Measurements from ENCODE around the gene ISG15. TPM values are rescaled to one million over a fixed set of nuclear protein-coding genes. Genes with fewer than 3 reads are reported as not detected.

The ISG15 gene
- total and polyA plus RNA-seq, 2 of the 13 experiments (the other 11 are each of a cell fraction or from before 2014, with no cell fraction given) = 42.1 to 54.9 TPM

GRCh38 chr1:1022302-1023009, 9.2 kb downstream of the ISG15 start:
- Histone ChIP-seq H3K4me2 (ENCODE audit: low read depth, low read length) (peak overlapping the region; percentile 90; the same call in 1 of the 2 replicates), H3K27me3 (ENCODE audit: control insufficient read depth in 1 of 2, insufficient read depth in 2 of 2, low read length in 2 of 2) (no peaks in the 10 kb centered on the region), H3K4me3 (replicated peaks in 1 of 3; ENCODE audit: insufficient read depth in 1 of 3, low read depth in 2 of 3, low read length in 3 of 3) (no peak overlapping the region; a peak in 1 of 6 replicates), H4K20me1 (ENCODE audit: insufficient read depth, low read length) (peaks cover 31% of the 10 kb centered on the region; the same call in 1 of the 2 replicates), H3K9ac (ENCODE audit: insufficient read depth, low read depth, low read length) (peak overlapping the region; percentile 22; the same call in 1 of the 2 replicates), H3K27ac (ENCODE audit: extremely low read length, insufficient read depth, low read length) (no peak overlapping the region), H3K9me3 (ENCODE audit: low read length) (no peaks in the 10 kb centered on the region), H3K36me3 (replicated peaks in 1 of 2; ENCODE audit: control insufficient read depth in 1 of 2, insufficient read depth in 2 of 2, low read length in 2 of 2) (peaks cover 4 to 15% of the 10 kb centered on the region in 2 experiments; a peak in 4 of 5 replicates), H3K4me1 (ENCODE audit: insufficient read depth, low read length) (peaks cover 62% of the 10 kb centered on the region), H2AFZ (ENCODE audit: low read length) (no peak overlapping the region), H3K79me2 (ENCODE audit: insufficient read depth, low read length) (peaks cover 23% of the 10 kb centered on the region)
- FAIRE-seq (no peak), ATAC-seq (no peak), DNase-seq (ENCODE audit: low spot score) (no peak)
- intact Hi-C loops (cut with micrococcal nuclease; ENCODE audit: unreplicated experiment) (no loop called here), in situ Hi-C loops (cut with HindIII; ENCODE audit: extremely low pct_ligation_motif_present, low pct_unique_long_range_greater_than_20kb) (loop anchor here (5.0 kb wide), 1 partner anchor 35 kb away; no protein-coding TSS in a partner anchor)
- ChIA-PET POLR2A (interaction anchor here (1.3 to 1.8 kb wide), 3 partner anchors 15 to 42 kb away, joined by 3 to 6 read pairs (median 4); no protein-coding TSS in a partner anchor), CTCF (ENCODE audit: low intra/inter-chr PET ratio, low total read pairs) (no interaction called here)
- WGBS (ENCODE audit: low lambda C conversion rate) = 100% methylated on average over 1 of the region's 27 CpGs
- no TSS peak for BruUV-seq (replicated peaks)
- TF ChIP-seq ASH2L (IDR thresholded peaks at IDR 0.05; ENCODE audit: insufficient read length, low read depth, low read length) = no peak
- TF ChIP-seq ZNF768 (CRISPR knock-in tag; IDR thresholded peaks at IDR 0.05) = 0 out of 2 replicates have a peak, but pooled peaks have one; percentile 9
- TF ChIP-seq AGO2 (optimal IDR thresholded peaks at IDR 0.05; ENCODE audit: low read depth, low read length) = peak; percentile 43

DNA sequence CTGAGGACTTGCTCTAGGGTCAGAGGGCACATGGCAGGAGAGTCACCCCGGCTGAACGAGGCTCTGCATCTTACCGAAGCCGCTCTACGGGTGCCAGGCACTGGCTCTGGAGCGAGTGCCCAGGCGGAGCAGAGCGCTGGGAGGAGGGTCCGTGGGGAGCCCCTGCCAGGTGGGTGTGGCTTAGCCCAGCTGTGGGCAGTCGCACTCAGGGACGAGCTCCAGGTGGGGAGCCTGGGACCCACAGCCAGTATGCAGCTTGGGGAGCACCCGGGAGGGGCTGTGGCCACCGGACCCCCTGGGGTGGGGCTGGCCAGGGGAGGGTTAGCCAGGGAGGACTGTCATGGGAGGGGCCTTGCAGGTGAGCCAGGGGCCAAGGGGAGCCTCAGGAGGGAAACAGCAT, 10.4 kb downstream of the ISG15 start:
- Histone ChIP-seq H2AFZ (ENCODE audit: low read length) (no peak overlapping the region), H3K36me3 (replicated peaks in 1 of 2; ENCODE audit: control insufficient read depth in 1 of 2, insufficient read depth in 2 of 2, low read length in 2 of 2) (peaks cover 4 to 20% of the 10 kb centered on the region in 2 experiments; a peak in 4 of 5 replicates), H3K4me3 (replicated peaks in 1 of 3; ENCODE audit: insufficient read depth in 1 of 3, low read depth in 2 of 3, low read length in 3 of 3) (no peak overlapping the region), H3K79me2 (ENCODE audit: insufficient read depth, low read length) (peaks cover 23% of the 10 kb centered on the region), H3K9me3 (ENCODE audit: low read length) (no peaks in the 10 kb centered on the region), H3K4me1 (ENCODE audit: insufficient read depth, low read length) (peaks cover 50% of the 10 kb centered on the region), H3K4me2 (ENCODE audit: low read depth, low read length) (peak overlapping the region; percentile 27; the same call in 1 of the 2 replicates), H3K27me3 (ENCODE audit: control insufficient read depth in 1 of 2, insufficient read depth in 2 of 2, low read length in 2 of 2) (no peaks in the 10 kb centered on the region), H3K9ac (ENCODE audit: insufficient read depth, low read depth, low read length) (0 out of 2 replicates have a peak overlapping the region, but pooled peaks have one; percentile 2), H4K20me1 (ENCODE audit: insufficient read depth, low read length) (peaks cover 31% of the 10 kb centered on the region; the same call in 1 of the 2 replicates), H3K27ac (ENCODE audit: extremely low read length, insufficient read depth, low read length) (no peak overlapping the region)
- ATAC-seq (no peak), FAIRE-seq (no peak), DNase-seq (ENCODE audit: low spot score) (no peak)
- CTCF ChIA-PET (ENCODE audit: low intra/inter-chr PET ratio, low total read pairs) = no interaction called here
- in situ Hi-C loops (cut with HindIII; ENCODE audit: extremely low pct_ligation_motif_present, low pct_unique_long_range_greater_than_20kb) = loop anchor here (5.0 kb wide), 1 partner anchor 34 kb away; no protein-coding TSS in a partner anchor
- no TSS peak for BruUV-seq (replicated peaks)
- intact Hi-C loops (cut with micrococcal nuclease; ENCODE audit: unreplicated experiment) = no loop called here
- WGBS (ENCODE audit: low lambda C conversion rate) = 78% methylated on average over 11 of the region's 13 CpGs
- POLR2A ChIA-PET = interaction anchor here (0.8 to 1.6 kb wide), 4 partner anchors 14 to 40 kb away, joined by 3 to 5 read pairs (median 3); no protein-coding TSS in a partner anchor
- TF ChIP-seq GABPB1 (CRISPR knock-in tag; IDR thresholded peaks at IDR 0.05) (no peak), PAXIP1 (CRISPR knock-in tag; conservative IDR thresholded peaks at IDR 0.05) (no peak), ZNF652 (CRISPR knock-in tag; IDR thresholded peaks at IDR 0.05; ENCODE audit: borderline replicate concordance, low read depth) (no peak), KDM2A (CRISPR knock-in tag; IDR thresholded peaks at IDR 0.05; ENCODE audit: borderline replicate concordance, low read depth) (no peak)
- TF ChIP-seq, protein P1, sequence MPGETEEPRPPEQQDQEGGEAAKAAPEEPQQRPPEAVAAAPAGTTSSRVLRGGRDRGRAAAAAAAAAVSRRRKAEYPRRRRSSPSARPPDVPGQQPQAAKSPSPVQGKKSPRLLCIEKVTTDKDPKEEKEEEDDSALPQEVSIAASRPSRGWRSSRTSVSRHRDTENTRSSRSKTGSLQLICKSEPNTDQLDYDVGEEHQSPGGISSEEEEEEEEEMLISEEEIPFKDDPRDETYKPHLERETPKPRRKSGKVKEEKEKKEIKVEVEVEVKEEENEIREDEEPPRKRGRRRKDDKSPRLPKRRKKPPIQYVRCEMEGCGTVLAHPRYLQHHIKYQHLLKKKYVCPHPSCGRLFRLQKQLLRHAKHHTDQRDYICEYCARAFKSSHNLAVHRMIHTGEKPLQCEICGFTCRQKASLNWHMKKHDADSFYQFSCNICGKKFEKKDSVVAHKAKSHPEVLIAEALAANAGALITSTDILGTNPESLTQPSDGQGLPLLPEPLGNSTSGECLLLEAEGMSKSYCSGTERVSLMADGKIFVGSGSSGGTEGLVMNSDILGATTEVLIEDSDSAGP (CRISPR knock-in tag; IDR thresholded peaks at IDR 0.05; ENCODE audit: borderline replicate concordance) = 0 out of 2 replicates have a peak, but pooled peaks have one; percentile 22
- TF ChIP-seq, protein P2, sequence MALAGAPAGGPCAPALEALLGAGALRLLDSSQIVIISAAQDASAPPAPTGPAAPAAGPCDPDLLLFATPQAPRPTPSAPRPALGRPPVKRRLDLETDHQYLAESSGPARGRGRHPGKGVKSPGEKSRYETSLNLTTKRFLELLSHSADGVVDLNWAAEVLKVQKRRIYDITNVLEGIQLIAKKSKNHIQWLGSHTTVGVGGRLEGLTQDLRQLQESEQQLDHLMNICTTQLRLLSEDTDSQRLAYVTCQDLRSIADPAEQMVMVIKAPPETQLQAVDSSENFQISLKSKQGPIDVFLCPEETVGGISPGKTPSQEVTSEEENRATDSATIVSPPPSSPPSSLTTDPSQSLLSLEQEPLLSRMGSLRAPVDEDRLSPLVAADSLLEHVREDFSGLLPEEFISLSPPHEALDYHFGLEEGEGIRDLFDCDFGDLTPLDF (CRISPR knock-in tag; IDR thresholded peaks at IDR 0.05) = no peak

Measured in HepG2 (cell line).